GM03348 (cell line): ENCODE data around the gene DUSP3.

ENCODE experiments used
- DNase-seq: peaks from one replicate; pipeline ENCODE4 v3.0.0; 2012; ENCODE audit warnings: low spot score

The DUSP3 gene

GRCh38 chr17:43768382-43768781 lies 10.4 kb downstream of the DUSP3 start:
- DNase-seq = no peak

GRCh38 chr17:43767713-43768059 lies 11.1 kb downstream of the DUSP3 start:
- DNase-seq = no peak

- no peak for DNase-seq
Observed at GRCh38 chr17:43767053-43767712, 11.6 kb downstream of the DUSP3 start.

- peak; percentile 67 for DNase-seq
Observed at GRCh38 chr17:43766413-43767052, 12.2 kb downstream of the DUSP3 start.

GRCh38 chr17:43760254-43760852 lies 18.4 kb downstream of the DUSP3 start:
- DNase-seq = peak; percentile 94

GRCh38 chr17:43759836-43760235 lies 18.9 kb downstream of the DUSP3 start:
- no peak for DNase-seq

- no peak for DNase-seq
Observed at GRCh38 chr17:43758497-43759174, 20.1 kb downstream of the DUSP3 start, which contains the start of gene SOST. TSS of gene SOST (minus strand) at chr17:43758791. CDS start at chr17:43758741, 50 bp downstream.

- no peak for DNase-seq
Observed at GRCh38 chr17:43758086-43758485, 20.7 kb downstream of the DUSP3 start.

- DNase-seq = no peak
Observed at GRCh38 chr17:43757171-43757660, 21.6 kb downstream of the DUSP3 start.

GRCh38 chr17:43756201-43756600 lies 22.6 kb downstream of the DUSP3 start:
- DNase-seq = no peak

GRCh38 chr17:43755389-43755875 lies 23.3 kb downstream of the DUSP3 start:
- no peak for DNase-seq

- DNase-seq = no peak
Observed at GRCh38 chr17:43754947-43755346, 23.8 kb downstream of the DUSP3 start.

GRCh38 chr17:43753493-43754129 lies 25.2 kb downstream of the DUSP3 start:
- DNase-seq = peak; percentile 29

GRCh38 chr17:43750153-43750552 lies 28.6 kb downstream of the DUSP3 start:
- no peak for DNase-seq

GRCh38 chr17:43745541-43745940 lies 33.2 kb downstream of the DUSP3 start:
- peak; percentile 23 for DNase-seq

- no peak for DNase-seq
Observed at GRCh38 chr17:43741636-43742035, 37.1 kb downstream of the DUSP3 start.

GRCh38 chr17:43740541-43740940 lies 38.2 kb downstream of the DUSP3 start:
- peak; percentile 81 for DNase-seq

- no peak for DNase-seq
Observed at GRCh38 chr17:43737722-43738121, 41.1 kb downstream of the DUSP3 start.

GRCh38 chr17:43736389-43736788 lies 42.4 kb downstream of the DUSP3 start:
- no peak for DNase-seq

- DNase-seq = peak; percentile 84
Observed at GRCh38 chr17:43734376-43734775, 44.4 kb downstream of the DUSP3 start.

GRCh38 chr17:43733956-43734355 lies 44.8 kb downstream of the DUSP3 start:
- DNase-seq = no peak

GRCh38 chr17:43732958-43733357 lies 45.8 kb downstream of the DUSP3 start:
- peak; percentile 58 for DNase-seq
